Measurements from ENCODE around the gene QDPR.

QDPR gene

DNA sequence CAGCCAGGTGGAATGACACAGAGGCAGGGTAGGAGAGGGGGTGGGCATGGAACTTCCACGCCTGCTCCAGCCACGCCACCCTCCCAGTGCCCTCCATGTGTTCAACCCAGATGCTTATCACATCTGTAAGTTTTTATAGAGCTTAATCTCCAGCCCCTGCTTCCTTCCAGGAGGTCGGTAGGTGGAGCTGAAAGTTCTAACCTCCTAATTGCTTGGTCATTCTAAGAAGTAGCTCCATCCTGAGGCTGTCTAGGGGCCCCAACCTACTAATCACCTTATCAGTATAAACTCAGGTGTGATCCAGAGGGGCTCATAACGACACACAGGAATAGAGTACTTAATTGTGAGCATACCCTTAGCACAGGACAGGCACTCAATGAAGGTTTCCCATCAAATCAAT, 18.3 kb downstream of the QDPR start:
- no peak for DNase-seq (ENCODE audit: extremely low read depth, insufficient read length)
- Histone ChIP-seq H3K27me3 (replicated peaks; ENCODE audit: control insufficient read depth, insufficient read depth, low read length) (no peaks in the 10 kb centered on the region), H3K4me3 (replicated peaks; ENCODE audit: low read depth, low read length) (no peak overlapping the region), H3K36me3 (ENCODE audit: control insufficient read depth, insufficient read depth, low read length) (peaks cover 23% of the 10 kb centered on the region)
- TF ChIP-seq, protein P1, sequence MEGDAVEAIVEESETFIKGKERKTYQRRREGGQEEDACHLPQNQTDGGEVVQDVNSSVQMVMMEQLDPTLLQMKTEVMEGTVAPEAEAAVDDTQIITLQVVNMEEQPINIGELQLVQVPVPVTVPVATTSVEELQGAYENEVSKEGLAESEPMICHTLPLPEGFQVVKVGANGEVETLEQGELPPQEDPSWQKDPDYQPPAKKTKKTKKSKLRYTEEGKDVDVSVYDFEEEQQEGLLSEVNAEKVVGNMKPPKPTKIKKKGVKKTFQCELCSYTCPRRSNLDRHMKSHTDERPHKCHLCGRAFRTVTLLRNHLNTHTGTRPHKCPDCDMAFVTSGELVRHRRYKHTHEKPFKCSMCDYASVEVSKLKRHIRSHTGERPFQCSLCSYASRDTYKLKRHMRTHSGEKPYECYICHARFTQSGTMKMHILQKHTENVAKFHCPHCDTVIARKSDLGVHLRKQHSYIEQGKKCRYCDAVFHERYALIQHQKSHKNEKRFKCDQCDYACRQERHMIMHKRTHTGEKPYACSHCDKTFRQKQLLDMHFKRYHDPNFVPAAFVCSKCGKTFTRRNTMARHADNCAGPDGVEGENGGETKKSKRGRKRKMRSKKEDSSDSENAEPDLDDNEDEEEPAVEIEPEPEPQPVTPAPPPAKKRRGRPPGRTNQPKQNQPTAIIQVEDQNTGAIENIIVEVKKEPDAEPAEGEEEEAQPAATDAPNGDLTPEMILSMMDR (IDR thresholded peaks at IDR 0.05; ENCODE audit: insufficient read depth, low read length, poor library complexity, severe bottlenecking): no peak

- Histone ChIP-seq H3K4me3 (replicated peaks; ENCODE audit: low read depth, low read length) (no peak overlapping the region), H3K27me3 (replicated peaks; ENCODE audit: control insufficient read depth, insufficient read depth, low read length) (no peaks in the 10 kb centered on the region), H3K36me3 (ENCODE audit: control insufficient read depth, insufficient read depth, low read length) (peaks cover 23% of the 10 kb centered on the region)
- DNase-seq (ENCODE audit: extremely low read depth, insufficient read length): no peak
- TF ChIP-seq, protein P1 (IDR thresholded peaks at IDR 0.05; ENCODE audit: insufficient read depth, low read length, poor library complexity, severe bottlenecking): no peak
Observed at GRCh38 chr4:17492876-17493275, 19.0 kb downstream of the QDPR start.

- TF ChIP-seq, protein P1 (IDR thresholded peaks at IDR 0.05; ENCODE audit: insufficient read depth, low read length, poor library complexity, severe bottlenecking): no peak
- H3K36me3 ChIP-seq (ENCODE audit: control insufficient read depth, insufficient read depth, low read length): peaks cover 21% of the 10 kb centered on the region
- DNase-seq (ENCODE audit: extremely low read depth, insufficient read length): no peak
- H3K27me3 ChIP-seq (replicated peaks; ENCODE audit: control insufficient read depth, insufficient read depth, low read length): no peaks in the 10 kb centered on the region
- no peak overlapping the region for H3K4me3 ChIP-seq (replicated peaks; ENCODE audit: low read depth, low read length)
Observed at GRCh38 chr4:17492058-17492741, 19.7 kb downstream of the QDPR start.

DNA sequence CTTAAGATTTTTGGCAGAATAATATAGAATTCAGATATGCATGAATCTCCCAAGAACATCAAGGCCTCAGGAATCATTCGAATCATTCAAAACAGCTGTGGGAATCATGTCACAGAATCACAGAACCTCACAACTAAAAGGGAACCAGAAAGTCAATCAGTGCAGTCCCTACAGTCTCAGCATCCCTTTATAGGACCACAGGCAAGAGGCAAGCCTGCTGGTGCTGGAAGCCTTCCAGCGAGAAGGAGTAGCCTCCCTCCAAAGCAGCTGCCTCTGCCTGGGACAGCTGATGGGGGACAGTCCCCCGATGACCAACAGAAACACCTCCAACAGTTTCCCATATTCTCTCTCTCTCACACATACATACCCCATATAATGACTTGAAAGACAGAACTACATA, 20.7 kb downstream of the QDPR start:
- Histone ChIP-seq H3K36me3 (ENCODE audit: control insufficient read depth, insufficient read depth, low read length) (peaks cover 21% of the 10 kb centered on the region), H3K4me3 (replicated peaks; ENCODE audit: low read depth, low read length) (no peak overlapping the region), H3K27me3 (replicated peaks; ENCODE audit: control insufficient read depth, insufficient read depth, low read length) (no peaks in the 10 kb centered on the region)
- TF ChIP-seq, protein P1 (IDR thresholded peaks at IDR 0.05; ENCODE audit: insufficient read depth, low read length, poor library complexity, severe bottlenecking): no peak
- DNase-seq (ENCODE audit: extremely low read depth, insufficient read length): no peak

DNA sequence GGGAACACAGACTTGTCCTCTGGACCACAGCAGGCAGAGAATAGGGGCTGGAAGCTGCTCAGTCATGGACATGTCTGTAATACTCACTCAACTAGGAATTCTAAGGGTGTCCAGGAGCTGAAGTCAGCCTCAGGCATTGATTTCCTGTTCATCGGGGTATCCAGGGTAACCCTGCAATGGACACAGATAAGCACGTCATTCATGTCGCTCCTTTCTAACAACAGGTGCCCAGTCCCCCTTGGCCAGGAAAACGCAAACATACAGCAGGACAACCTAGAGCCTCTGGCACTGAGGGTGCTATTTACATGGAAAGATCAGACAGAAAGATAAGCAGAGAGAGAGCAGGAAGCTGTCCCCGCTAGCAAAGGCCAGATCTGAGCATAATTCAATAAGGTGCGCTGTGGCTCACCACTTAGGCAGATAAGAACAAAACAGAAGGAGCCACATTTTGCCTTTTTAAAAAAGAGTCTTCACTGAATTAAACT, 21.3 kb downstream of the QDPR start:
- TF ChIP-seq, protein P1 (IDR thresholded peaks at IDR 0.05; ENCODE audit: insufficient read depth, low read length, poor library complexity, severe bottlenecking): no peak
- Histone ChIP-seq H3K27me3 (replicated peaks; ENCODE audit: control insufficient read depth, insufficient read depth, low read length) (no peaks in the 10 kb centered on the region), H3K4me3 (replicated peaks; ENCODE audit: low read depth, low read length) (no peak overlapping the region), H3K36me3 (ENCODE audit: control insufficient read depth, insufficient read depth, low read length) (peaks cover 21% of the 10 kb centered on the region)
- DNase-seq (ENCODE audit: extremely low read depth, insufficient read length): no peak

All from GM06990 (cell line).